HG03439 (cell line): Measurements from ENCODE around the gene SLC4A11.
"Not testable (repeated sequence)": the region's sequence is repeated elsewhere in the genome, so short reads cannot be mapped to it uniquely, and the experiment has no call there.

ENCODE experiments used
- ATAC-seq: cut with Tn5 transposase; IDR thresholded peaks from one replicate; pipeline ENCODE4 v1.9.1; 2021; ENCODE audit warnings: mild to moderate bottlenecking, moderate library complexity; ENCODE audit not compliant: unreplicated experiment

SLC4A11 gene

DNA sequence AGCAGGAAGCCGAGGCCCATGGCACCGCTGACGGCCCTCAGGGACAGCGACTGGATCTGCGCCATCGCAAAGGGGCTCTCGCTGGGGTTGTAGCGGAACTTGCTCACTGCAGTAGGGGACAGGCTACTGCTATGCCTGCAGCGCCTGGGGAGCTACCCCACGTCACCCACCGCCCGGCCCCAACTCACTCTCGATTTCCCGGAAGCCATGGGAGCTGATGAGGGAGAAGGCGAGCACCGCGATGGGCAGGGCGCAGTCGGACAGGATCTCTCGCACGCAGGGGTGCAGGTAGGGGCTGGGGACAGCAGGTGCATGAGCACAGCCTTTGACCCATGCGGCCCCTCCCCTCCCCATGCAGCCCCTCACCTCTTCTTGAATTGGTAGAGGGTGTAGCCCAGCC, 9.8 kb downstream of the SLC4A11 start:
- no peak for ATAC-seq

DNA sequence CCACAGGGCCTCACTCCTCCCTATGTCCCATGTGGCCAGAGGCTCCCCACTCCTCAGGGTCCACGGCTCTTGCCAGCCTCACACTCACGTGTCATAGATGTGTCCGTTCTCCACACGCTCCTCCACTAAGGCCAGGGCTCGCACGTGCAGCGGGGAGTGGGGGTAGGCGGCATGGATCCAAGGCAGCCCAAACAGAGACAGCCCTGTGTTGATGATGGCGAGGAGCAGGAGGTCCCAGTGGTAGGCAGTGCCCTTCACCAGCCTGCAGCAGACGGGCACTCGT, 10.3 kb downstream of the SLC4A11 start:
- ATAC-seq, result no peak

DNA sequence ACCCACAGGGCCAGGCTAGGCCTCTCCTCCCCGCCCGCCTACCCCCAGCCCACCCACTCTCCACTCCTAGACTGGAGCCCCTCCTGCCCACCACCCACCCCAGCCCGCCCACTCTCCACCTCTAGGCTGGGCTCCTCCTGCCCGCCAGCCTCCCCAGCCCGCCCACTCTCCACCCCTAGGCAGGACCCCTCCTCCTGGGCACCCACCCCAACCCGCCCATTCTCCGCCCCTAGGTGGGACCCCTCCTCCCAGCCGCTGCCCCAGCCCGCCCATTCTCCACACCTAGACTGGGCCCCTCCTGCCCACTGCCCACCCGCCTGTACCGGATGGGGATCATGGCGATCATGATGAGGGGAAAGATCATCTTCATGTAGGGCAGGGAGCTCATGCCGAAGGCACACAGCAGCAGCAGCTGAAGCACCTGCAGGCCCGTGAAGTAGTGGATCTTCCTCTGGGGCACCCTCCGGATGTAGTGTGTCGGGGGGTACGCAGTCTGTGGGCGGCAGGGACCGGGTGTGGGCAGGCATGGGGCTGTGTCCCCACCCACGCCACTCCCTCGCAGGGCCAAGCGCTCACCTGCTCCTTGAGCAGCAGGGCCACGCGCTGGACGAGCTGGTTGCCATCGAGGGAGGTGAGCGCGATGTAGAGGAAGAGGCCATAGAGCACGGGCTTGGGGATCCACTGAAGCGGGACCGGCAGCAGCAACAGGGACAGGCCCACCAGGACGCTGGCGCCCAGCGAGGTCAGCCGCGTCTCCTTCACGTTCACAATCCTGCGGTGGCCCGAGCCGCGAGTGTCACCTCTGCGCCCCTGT, 10.8 kb downstream of the SLC4A11 start:
- no peak for ATAC-seq

DNA sequence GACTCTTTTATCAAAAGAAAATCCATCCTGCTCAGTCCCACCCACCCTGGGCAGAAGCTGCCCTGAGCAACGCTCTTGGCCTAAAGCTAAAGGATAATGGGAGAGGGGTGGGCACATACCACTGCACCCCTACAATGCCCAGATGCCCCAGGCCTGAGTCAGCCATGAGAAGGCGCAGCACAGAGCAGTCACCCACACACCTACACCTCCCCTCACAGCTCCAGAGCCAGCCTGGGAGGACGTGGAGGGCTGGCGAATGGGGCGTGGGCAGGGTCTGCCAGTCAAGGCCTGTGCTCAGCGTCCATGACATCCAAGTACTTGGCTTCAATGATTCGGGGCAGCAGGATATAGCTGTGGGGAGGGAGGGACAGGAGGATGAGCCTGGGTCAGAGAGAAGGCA, 11.5 kb downstream of the SLC4A11 start:
- ATAC-seq, result no peak

DNA sequence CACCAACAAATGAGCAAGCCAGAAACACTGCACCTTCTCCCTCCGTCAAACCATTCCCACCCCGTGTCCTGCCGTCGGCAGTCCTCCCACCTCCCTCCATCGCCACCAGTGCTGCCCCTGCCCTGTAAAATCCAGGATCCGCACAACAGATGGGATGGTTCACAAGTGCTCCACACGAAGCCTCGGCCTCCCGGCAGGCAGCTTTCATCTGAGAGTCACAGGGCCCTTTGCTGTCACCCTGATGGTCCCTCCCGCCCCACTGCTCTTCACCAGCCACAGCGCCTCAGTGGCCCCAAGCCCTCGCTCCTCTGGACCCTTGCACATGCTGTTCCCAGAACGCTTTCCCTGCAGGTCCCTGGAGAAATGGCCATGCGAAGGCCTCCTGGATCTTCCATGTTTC, 12.1 kb downstream of the SLC4A11 start:
- no peak for ATAC-seq

DNA sequence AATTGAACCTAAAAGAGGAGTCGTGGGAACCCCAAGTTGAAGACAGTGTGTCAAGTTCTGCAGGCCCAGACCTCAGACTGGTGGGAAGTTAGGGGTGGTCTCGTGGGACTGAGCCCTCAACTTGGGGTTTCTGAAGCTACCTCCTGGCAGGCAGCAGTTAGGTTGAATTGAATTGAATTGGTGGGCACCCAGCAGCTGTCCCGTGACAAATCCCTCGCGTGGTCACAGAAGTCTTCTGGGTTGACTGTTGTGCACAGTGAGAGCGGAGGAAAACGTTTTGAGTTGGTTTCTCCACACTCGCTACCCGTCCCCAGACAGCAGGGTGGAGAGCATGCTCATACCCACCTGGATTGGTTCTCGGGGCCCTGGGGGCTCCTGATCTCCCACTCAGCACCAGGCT, 12.9 kb downstream of the SLC4A11 start:
- ATAC-seq, result no peak

DNA sequence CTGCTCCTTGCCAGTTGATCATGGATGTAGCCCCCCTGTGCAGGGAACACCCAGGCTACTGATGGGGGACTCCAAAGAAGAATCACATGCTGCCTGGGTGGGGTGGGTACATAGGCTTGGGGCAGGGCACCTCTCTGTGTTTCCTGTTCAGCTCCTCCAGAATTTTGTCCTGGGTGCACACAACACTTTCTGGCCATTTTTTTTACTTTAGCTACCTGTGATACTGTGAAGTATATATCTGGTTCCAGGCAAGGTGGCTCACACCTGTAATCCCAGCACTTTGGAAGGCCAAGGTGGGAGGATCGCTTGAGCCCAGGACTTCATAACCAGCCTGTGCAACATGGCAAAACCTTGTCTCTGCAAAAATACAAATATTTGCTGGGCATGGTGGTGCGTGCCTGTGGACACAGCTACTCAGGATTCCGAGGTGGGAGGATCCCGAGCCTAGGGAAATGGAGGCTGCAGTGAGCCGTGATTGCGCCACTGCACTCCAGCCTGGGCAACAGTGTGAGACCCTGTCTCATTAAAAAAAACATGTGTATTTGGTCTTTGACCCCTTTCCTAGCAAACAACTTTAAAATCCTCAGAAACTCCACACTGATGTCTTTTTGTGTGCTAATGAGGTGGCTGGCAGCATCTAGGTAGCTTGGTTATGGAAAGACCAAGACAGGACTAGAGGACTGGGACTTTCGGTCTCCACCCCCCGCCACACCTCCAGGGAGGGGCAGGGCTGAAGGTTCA, 14.1 kb downstream of the SLC4A11 start:
- ATAC-seq, result no peak

DNA sequence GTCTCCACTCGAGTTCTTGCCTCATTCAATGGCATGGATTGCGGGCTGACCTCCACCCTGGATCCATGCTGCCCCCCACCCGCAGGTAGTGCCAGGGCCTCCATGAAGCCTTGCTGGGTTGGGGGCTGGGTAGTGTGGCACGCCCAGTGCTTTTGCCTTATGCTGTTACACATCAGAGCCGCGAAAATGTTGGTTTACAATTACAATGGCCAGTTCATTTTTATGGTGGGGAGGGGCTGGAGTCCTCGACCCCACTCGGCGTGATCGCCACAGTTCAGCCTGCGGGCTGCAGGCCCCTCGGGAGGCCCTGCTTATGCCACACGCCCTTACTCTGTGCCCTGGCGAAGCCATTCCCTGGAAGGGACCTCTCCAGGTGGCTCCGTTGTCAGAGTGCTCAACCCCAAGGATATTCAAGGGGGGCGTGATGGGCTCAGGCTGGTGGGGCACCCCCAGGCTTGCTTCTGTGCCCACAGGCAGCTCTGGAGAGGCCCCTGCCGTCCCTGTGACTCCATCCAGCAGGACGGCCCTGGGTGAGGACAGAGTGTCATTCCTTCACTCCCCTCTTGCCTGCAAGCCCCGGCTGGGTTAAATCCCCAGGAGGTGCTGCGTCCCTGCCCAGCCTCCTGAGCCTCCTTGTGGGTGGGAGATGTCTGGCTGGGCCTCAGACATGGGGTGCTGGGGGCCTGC, 14.9 kb downstream of the SLC4A11 start:
- no peak for ATAC-seq

DNA sequence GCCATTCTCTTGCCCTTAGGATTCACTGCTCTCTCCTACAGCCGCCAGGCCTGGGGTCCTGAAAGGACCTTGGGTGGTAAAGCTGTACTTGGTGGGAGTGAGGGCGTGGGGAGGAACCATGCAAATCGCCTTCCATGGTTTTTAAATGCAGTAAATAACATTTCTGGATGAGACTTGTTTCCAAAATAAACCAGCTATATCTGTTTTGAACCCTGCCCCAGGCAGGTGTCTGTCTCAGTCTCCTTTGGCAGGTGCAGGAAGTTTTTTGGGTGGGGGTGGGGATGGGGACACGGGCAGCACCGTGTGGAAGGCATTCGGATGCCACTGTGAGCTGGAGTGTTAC, 15.4 kb downstream of the SLC4A11 start:
- ATAC-seq, result no peak

DNA sequence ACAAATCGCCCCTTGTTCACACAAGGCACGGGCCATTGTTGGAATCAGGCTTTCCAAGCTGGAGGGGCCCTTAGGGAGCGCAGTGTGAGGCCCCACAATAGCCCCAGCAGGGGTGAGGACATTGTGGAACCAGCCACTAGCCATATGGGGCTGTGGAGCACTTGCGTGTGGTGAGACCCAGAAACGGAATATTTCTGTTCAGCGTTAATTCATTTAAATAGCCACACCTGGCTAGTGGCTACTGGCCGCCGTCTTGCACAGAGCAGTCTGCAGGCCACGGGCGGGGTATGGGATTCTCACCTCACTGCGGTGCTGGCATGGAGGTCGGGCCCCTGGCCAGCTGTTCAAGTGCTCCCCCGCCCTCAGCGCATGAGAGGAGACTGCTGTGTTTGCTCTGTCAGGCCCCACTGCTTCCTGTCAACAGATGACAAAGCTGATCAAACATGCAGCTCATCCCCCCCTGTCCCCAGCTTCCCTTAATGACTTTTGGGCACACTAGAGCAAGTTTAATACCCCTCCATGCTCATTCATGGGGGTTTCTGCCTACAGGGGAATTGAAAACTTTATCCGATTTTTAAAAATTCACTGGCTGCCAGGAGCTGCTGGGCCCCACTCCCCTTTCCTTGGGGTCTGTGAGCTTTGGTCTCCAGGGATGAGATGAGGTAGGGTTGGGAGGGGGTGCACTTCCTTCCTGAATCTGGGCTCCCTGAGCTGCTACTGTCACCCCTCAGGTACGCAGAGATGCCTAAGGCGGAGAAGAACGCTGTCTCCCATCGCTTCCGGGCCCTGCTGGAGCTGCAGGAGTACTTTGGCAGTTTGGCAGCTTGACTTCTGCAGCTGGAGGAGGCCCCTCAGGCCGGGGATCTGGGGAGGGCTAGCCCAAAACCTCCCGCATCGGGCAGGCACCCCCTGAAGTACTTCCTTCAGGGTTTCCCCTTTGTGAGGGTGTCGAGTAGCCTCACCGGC, 16.1 kb downstream of the SLC4A11 start:
- ATAC-seq, result no peak

DNA sequence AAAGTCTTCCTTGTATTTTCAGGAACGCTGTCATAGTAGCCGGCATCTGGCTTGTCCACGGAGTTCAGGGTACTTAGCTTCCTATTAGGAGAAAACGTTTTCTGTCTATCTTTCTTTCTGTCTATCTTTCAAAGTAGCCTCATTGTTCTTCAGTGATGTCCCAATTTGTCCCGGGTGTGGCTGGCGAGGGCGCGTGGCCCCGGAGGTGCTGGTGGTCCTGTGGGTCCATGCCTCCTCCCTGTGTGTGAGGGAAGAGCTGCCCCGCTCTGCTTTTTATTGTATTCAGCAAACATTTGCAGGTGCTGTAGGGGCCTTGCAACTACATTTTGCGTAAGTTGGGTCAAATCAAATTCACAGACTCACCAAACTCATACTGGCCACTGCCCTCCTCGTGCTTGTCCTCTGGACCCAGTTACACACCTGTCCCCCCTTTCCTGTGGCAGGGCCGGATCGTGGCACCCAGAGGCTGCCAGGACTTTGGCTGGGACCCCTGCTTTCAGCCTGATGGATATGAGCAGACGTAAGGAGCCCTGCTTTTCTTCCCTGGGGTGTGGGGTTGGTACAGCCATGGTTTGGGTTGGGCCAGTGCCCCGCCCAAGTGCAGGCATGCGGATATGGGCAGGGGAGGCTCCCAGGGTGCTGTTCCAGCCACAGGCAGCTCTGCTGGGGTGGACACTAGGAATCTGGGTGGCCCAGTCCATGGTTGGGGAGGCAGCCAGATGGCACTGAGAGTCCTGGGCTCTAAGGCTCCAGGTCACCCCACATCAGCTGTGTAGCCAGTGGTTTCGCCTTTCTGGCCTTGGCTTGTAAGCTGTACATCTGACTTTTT, 17.4 kb downstream of the SLC4A11 start:
- no peak for ATAC-seq

DNA sequence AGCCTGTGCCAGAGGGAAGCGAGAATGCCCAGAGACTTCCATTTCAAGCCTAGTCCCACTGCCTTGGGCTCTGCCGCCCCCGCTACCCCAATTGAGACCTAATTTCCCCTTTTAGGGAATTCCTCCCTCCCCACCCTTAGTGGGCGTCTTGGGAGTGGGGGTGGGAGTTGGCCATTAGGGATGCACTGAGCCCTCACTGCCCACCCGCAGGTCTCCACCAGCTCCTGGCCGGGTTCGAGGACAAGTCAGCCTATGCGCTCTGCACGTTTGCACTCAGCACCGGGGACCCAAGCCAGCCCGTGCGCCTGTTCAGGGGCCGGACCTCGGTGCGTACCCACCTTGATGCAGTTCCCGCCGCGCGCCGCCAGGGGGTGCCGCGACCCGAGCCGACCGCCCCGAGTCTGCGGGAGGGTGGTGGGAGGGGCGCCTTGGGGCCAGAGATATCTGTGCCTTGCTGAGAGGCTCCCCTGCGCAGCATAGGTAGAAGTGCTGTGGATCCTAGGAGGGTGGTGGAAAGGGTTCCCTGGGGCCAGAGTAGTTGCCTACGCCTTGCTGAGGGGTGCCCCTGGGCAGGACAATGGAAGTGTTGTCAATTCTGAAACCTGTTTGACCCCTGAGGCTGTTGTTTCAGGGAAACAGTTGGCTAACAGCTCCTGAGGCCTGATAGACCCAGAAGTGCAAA, 20.5 kb downstream of the SLC4A11 start:
- peak; percentile 74 for ATAC-seq

DNA sequence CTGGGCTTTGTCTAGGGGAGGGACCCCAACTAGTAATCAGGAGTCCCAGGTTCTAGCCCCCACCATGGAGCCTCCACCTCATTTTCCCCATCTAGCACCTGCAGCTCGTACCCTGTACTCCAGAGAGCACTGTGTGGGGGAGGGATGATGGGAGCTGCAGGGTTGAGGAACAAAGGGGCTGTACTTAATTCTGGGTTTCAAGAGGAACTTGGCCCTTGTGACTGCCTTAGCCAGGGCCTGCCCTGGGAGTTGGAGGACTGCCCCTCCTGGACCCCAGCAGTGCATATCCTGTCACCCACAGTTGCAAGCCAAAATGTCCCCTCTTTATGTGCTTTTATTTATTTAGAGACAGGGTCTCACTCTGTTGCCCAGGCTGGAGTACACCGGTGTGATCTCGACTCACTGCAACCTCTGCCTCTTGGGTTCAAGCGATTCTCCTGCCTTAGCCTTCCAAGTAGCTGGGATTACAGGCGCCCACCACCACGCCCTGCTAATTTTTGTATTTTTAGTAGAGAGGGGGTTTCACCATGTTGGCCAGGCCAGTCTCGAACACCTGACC, 23.6 kb downstream of the SLC4A11 start:
- not testable (repeated sequence) for ATAC-seq

DNA sequence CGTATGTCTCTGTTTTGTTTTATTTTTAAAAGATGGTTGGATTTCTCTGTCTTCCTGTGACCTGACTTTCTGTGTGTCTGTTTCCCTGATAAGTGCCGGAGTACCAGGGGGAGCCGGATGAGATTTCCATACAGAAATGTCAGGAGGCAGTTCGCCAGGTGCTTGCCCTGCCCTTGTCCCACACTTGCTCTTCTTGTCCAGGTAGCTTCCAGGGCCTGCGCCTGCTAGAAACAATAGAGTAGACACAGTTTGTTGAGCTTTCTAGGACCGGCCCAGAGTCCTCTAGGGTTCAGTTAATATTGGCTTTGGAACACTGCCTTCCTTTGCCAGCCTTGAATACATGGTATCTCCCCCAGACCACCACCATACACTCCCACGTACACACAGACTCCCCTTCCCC, 25.8 kb downstream of the SLC4A11 start:
- no peak for ATAC-seq

DNA sequence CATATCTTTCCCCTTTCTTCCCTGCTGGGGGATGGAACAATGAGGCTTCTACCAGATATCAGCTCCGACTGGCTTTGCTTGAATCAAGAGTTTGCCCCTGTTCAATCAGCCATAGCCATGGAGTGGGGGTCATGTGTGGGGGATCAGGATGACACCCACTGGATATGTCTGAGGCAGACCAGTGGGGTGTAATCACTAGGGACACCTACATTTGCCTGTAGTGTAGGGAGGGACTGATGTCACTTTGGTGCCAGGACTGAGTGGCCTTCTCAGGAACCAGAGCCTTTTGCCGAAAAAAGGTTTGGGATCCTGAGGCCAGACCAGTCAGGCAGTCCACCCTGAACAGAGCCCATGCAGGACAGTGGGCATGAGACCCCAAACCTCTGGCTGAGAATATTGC, 28.6 kb downstream of the SLC4A11 start:
- no peak for ATAC-seq

DNA sequence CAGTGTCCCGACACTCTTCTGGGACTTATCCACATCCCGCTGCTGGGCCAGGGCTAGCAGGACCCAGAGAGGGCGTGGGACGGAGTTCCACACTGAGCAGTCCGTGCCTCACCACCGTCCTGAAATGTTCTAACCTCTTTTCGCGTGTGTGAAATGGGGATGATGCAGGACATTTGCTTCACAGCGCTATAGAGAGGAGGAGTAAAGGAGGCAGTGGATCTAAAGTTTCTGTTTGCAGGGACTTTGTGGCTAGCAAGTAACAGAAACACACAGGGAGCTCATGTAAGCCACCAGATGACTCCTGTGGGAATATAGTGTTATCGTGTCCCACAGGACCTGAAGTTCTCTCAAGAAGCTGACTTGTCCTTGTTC, 29.1 kb downstream of the SLC4A11 start:
- no peak for ATAC-seq

DNA sequence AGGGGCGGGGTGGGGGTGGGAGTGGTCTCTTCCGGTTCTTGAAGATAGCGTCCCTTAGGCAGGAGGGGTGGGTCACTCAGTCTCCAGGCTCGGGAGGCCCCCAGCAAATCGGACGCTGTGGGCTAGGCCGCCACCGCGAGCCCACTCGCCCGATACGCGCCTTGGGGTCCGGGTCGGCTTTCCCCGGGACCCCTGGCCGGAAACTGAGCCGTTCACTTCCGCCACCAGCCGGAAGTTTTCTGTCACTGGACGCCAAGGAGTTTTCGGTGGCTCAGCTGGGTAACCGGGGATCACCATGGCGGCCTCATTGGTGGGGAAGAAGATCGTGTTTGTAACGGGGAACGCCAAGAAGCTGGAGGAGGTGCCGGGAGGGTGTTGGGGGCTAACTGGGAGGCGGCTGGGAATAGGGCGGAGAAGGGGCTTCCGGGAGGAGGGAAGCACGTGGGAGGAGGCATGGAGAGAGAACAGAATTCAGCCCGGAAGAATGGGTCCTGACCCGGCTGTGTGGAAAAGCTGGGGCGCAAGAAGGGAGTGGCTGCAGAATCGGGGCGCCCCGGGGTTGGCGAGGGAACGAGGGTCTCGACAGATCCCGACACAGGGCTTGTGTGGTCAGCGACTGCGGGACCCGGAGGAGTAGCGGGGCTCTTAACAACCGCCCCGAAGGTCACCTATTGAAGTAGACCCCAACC, 29.6 kb downstream of the SLC4A11 start, which contains the start of gene ITPA:
Gene ITPA (plus strand): TSS at position 242 of the 689 bp plus-strand sequence. CDS start 54 bp downstream, at position 296.
- no peak for ATAC-seq

DNA sequence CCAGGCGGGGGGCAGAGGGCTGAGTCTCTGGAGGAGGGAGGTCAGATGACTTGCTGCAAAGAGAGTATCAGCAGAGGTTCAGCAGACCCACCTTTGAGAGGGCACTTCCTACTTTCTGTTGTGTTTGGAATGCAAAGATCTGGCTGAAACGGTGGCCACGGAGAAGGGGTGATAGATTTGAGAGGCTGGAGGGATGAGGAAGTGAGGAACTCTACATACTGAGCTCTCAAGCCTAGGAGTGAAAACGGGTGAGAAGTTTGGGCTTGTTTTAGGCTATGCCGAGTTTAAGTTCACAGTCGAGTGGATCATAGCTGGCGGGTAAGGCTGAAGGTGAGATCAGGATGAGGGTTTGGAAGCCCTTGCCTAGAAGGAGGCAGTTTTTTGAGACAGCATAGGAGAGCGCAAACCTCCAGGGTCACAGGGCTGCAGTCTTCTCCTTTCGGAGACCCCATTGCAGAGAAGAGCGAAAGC, 30.2 kb downstream of the SLC4A11 start:
- no peak for ATAC-seq
